Activated T-cell treated with anti-CD3 and anti-CD28 coated beads, Interleukin-2, amount 50 U/mL, for 48 hours (primary cell): Measurements from ENCODE around the gene TRIM67.

Experiments used
- DNase-seq, 2 experiments: peaks; one replicate each; pipeline ENCODE4 v3.0.0-alpha.2; 2020

Gene TRIM67

GRCh38 chr1:231236938-231237337, 75.1 kb downstream of the TRIM67 start:
- no peak for DNase-seq

GRCh38 chr1:231238298-231238697, 76.4 kb downstream of the TRIM67 start:
- no peak for DNase-seq

DNA sequence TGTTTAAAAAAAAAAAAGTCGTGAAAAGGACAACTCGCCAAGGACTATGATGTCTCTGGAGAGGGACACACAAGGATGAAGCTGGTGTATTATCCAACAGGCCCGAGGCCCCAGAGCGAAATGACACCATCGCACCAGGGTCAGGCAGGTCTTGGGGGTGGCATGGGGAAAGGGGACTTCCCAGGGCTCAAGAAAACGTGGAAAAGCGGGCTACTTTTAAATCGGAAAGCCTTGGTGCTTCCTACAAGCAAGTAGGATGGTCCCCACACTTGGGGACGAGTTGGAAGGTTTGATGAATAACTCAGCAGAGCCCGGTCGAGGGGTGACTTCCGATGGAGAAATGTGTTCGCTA, 78.6 kb downstream of the TRIM67 start:
- no peak for DNase-seq

- DNase-seq = peak; percentile 94 to 95
Measured at GRCh38 chr1:231240883-231241735, 79.3 kb downstream of the TRIM67 start, which contains the start of gene GNPAT. TSS of gene GNPAT (plus strand) at chr1:231241212. CDS start at chr1:231241379, 167 bp downstream.

DNA sequence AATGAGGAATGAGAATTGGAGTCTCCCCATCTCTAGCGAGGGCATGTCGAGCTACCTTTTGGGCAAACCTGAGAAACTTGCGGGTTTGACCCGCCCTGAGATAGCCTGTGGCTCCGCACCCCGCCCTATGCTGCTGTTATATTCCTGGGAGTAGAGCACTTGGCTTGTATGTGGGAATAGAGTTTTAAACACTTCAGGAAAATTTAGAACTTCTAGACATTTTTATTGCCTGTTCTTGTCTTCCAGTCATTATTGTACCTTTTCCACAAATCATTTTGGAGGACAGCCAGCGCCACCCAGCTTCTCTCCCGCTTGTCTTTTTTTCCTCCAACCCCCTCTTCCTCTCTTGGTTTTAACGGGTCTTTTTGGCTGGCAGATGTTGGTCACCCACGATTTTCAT, 79.9 kb downstream of the TRIM67 start:
- no peak for DNase-seq

DNA sequence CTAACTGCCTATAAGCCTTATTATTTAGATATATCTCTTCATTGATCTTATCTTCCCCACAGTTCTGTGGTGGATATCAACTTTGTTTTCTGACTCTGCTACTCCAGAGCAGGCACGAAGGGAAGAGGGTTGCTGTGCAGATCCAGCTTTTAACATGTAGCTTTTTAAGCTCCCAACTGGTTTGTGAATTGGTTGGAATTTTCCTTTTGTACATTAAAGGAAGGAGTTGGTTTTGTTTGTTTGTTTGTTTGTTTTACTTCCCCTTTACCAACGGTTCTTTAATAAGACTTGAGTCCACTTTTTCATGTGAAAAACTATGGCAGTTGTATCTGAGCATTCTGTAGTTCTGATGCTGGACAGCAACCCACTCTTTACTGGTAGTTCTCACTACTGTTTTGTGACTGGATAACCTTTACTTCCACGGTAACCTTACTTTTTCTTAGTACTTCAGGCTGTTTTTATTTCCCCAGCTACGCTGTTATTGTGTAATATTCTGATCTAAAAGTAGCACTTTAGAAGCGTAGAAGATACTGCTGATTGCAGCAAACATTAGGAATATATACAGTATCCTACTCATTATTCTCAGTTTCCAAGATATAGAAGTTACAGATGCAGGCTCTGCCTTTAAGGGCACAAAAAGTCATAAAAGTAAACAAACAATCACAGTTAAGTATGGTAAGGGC, 80.8 kb downstream of the TRIM67 start:
- no peak for DNase-seq

GRCh38 chr1:231248778-231249177, 86.9 kb downstream of the TRIM67 start:
- DNase-seq = no peak

- no peak for DNase-seq
Measured at GRCh38 chr1:231252336-231252735, 90.5 kb downstream of the TRIM67 start.

DNA sequence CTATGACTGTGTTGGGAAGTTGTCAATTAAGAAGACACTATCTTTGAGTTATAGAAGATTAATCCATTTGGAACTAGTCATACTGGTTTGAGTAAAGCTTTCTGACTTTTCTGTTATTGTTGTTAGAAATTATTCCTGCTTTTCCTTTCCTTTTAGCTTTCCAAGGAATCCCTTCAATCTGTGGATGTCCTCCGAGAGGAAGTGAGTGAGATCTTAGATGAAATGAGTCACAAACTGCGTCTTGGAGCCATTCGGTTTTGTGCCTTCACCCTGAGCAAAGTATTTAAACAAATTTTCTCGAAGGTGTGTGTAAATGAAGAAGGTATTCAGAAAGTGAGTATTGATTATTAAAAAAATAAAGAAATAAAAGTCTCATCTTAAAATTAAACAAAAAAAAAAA, 98.5 kb downstream of the TRIM67 start:
- DNase-seq = no peak

GRCh38 chr1:231264642-231265041, 102.8 kb downstream of the TRIM67 start:
- DNase-seq = no peak

DNA sequence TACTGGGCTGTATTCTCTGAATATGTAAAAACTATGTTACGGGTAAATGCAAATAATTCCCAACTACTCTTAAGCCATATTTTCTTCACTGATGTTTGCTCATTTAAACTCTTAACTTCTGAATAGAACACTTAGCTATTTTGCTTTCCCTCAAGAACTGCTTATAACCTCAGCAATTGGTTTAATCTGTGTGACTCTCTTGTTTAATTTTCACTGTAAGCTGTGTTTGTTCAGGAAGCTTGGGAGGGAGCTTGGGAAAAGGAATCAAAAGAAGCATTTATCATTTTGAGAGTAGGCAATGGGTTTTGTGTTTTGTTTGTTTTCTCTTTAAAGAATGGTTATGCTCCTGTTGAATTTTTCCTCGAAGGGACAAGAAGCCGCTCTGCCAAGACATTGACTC, 103.5 kb downstream of the TRIM67 start:
- DNase-seq = no peak

GRCh38 chr1:231266811-231267322, 105.0 kb downstream of the TRIM67 start:
- DNase-seq = no peak
